ENCODE results near the gene KIF26A.

Gene KIF26A

DNA sequence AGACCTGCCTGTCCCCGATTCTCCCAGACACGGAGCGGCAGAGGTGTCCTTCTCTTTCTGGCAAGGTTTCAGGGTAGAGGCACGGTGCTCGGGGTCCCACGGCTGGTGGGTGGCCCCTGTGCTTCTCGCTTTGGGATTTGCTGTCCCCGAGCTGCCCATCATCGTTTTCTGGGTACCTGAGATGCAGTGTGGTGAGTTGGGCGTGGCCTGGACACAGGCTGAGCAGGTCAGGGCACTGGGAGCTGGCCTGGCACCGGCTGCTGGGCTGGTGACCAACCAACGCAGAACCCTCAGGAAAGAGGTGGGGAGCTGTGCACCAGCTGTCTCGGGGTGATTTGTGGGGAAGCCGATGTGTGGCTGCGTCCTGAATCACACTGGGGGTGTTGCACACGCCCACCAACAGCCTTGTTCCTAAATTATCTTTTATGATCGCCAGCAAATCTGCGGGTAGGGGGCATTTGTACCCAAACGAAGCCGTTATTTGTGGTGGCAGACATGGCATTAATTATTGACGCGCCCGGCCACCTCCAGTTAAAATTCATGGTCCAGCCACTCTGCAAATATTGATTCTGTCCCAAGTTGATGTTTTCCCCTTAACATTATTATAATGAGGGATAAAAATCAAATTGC is 61.0 kb downstream of the KIF26A start:
- H3K9ac ChIP-seq (ENCODE audit: low read length) = no peak overlapping the region
- no peaks in the 10 kb centered on the region for H3K36me3 ChIP-seq (ENCODE audit: low read length)
- H3F3A ChIP-seq (ENCODE audit: insufficient read depth) = no peaks in the 10 kb centered on the region
- H3K27me3 ChIP-seq (ENCODE audit: low read length) = no peaks in the 10 kb centered on the region
- H3K79me2 ChIP-seq (ENCODE audit: insufficient read depth, low read length) = no peaks in the 10 kb centered on the region
- no peaks in the 10 kb centered on the region for H3K9me3 ChIP-seq (ENCODE audit: insufficient read depth, low read length)
- H2AFZ ChIP-seq (ENCODE audit: low read depth, low read length, severe bottlenecking) = no peak overlapping the region
- no peak overlapping the region for H3K4me3 ChIP-seq (ENCODE audit: insufficient read depth, low read length, poor library complexity, severe bottlenecking)
- H3K9me2 ChIP-seq (replicated peaks; ENCODE audit: insufficient read depth, low read length) = no peaks in the 10 kb centered on the region
- no peak overlapping the region for H3K27ac ChIP-seq (ENCODE audit: low read depth, low read length)
- no peak for TF ChIP-seq EZH2phosphoT487 (conservative IDR thresholded peaks at IDR 0.05; ENCODE audit: low read length)
- TF ChIP-seq, protein P1, sequence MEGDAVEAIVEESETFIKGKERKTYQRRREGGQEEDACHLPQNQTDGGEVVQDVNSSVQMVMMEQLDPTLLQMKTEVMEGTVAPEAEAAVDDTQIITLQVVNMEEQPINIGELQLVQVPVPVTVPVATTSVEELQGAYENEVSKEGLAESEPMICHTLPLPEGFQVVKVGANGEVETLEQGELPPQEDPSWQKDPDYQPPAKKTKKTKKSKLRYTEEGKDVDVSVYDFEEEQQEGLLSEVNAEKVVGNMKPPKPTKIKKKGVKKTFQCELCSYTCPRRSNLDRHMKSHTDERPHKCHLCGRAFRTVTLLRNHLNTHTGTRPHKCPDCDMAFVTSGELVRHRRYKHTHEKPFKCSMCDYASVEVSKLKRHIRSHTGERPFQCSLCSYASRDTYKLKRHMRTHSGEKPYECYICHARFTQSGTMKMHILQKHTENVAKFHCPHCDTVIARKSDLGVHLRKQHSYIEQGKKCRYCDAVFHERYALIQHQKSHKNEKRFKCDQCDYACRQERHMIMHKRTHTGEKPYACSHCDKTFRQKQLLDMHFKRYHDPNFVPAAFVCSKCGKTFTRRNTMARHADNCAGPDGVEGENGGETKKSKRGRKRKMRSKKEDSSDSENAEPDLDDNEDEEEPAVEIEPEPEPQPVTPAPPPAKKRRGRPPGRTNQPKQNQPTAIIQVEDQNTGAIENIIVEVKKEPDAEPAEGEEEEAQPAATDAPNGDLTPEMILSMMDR (IDR thresholded peaks at IDR 0.05; ENCODE audit: insufficient read depth, low read length, poor library complexity, severe bottlenecking) = no peak
- H3K4me2 ChIP-seq (ENCODE audit: low read depth, low read length, poor library complexity, severe bottlenecking) = no peak overlapping the region
- H4K20me1 ChIP-seq (ENCODE audit: low read depth, low read length) = no peaks in the 10 kb centered on the region

DNA sequence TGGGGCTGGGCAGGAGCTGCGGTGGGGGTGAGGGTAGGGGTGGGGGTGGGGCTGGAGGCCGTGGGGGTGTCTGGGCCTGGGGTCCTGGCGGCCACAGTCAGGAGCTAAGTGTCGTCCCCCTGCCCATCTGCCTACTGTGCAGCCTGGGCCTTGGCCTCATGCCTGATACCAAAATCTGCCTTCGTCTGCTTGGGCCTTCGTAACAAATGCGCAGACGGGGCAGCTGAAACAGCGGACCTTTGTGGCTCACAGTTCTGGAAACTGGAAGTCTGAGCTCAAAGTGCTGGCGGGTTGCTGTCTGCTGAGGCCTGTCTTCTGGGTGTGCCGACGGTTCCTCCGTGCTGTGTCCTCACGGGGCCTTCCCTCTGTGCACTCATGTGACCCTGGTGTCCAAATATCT is 61.7 kb downstream of the KIF26A start:
- no peak overlapping the region for H3K27ac ChIP-seq (ENCODE audit: low read depth, low read length)
- no peaks in the 10 kb centered on the region for H3K9me3 ChIP-seq (ENCODE audit: insufficient read depth, low read length)
- H3K9ac ChIP-seq (ENCODE audit: low read length) = no peak overlapping the region
- no peak overlapping the region for H3K4me3 ChIP-seq (ENCODE audit: insufficient read depth, low read length, poor library complexity, severe bottlenecking)
- no peaks in the 10 kb centered on the region for H3K79me2 ChIP-seq (ENCODE audit: insufficient read depth, low read length)
- no peak overlapping the region for H2AFZ ChIP-seq (ENCODE audit: low read depth, low read length, severe bottlenecking)
- no peaks in the 10 kb centered on the region for H3F3A ChIP-seq (ENCODE audit: insufficient read depth)
- H3K9me2 ChIP-seq (replicated peaks; ENCODE audit: insufficient read depth, low read length) = no peaks in the 10 kb centered on the region
- H3K36me3 ChIP-seq (ENCODE audit: low read length) = no peaks in the 10 kb centered on the region
- TF ChIP-seq, protein P1 (IDR thresholded peaks at IDR 0.05; ENCODE audit: insufficient read depth, low read length, poor library complexity, severe bottlenecking) = no peak
- no peak for TF ChIP-seq EZH2phosphoT487 (conservative IDR thresholded peaks at IDR 0.05; ENCODE audit: low read length)
- H4K20me1 ChIP-seq (ENCODE audit: low read depth, low read length) = no peaks in the 10 kb centered on the region
- H3K27me3 ChIP-seq (ENCODE audit: low read length) = no peaks in the 10 kb centered on the region
- no peak overlapping the region for H3K4me2 ChIP-seq (ENCODE audit: low read depth, low read length, poor library complexity, severe bottlenecking)

DNA sequence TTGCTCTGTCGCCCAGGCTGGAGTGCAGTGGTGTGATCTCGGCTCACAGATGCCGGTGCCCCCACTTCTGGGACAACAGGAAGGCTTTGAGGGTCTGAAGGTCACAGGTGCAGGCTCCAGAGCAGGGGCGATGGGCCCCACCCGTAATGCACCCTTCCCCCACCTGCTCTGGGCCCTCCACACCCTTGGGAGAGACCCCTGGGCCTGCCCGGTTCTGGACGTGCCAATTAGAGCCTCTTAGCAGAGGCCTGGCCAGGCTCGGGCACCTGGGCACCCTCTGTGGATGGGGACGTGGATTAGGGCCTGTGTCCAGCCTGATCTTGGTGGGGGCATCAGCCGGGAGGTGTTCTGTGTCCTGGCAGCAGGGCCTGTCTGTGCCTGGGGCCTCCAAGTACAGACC is 62.2 kb downstream of the KIF26A start:
- Histone ChIP-seq H3K9ac (ENCODE audit: low read length) (no peak overlapping the region), H3K4me2 (ENCODE audit: low read depth, low read length, poor library complexity, severe bottlenecking) (no peak overlapping the region), H4K20me1 (ENCODE audit: low read depth, low read length) (no peaks in the 10 kb centered on the region), H3K9me3 (ENCODE audit: insufficient read depth, low read length) (no peaks in the 10 kb centered on the region), H3K4me3 (ENCODE audit: insufficient read depth, low read length, poor library complexity, severe bottlenecking) (no peak overlapping the region), H3K36me3 (ENCODE audit: low read length) (no peaks in the 10 kb centered on the region), H3K27me3 (ENCODE audit: low read length) (no peaks in the 10 kb centered on the region), H3F3A (ENCODE audit: insufficient read depth) (no peaks in the 10 kb centered on the region), H3K27ac (ENCODE audit: low read depth, low read length) (no peak overlapping the region), H3K79me2 (ENCODE audit: insufficient read depth, low read length) (no peaks in the 10 kb centered on the region), H3K9me2 (replicated peaks; ENCODE audit: insufficient read depth, low read length) (no peaks in the 10 kb centered on the region), H2AFZ (ENCODE audit: low read depth, low read length, severe bottlenecking) (no peak overlapping the region)
- no peak for TF ChIP-seq EZH2phosphoT487 (conservative IDR thresholded peaks at IDR 0.05; ENCODE audit: low read length)
- TF ChIP-seq, protein P1 (IDR thresholded peaks at IDR 0.05; ENCODE audit: insufficient read depth, low read length, poor library complexity, severe bottlenecking) = no peak
